Neural progenitor cell (in vitro differentiated cells): ENCODE data around the gene GSE1. TPM values are rescaled to one million over a fixed set of nuclear protein-coding genes. Genes with fewer than 3 reads are reported as not detected.

Experiments
- DNase-seq: peaks from one replicate; pipeline ENCODE4 v3.0.0-alpha.2; 2016; ENCODE audit warnings: low spot score
- H2AFZ ChIP-seq: fragments of 200-600 bp; sonication (generic); replicated peaks from 2 replicates; pipeline ENCODE4 v1.6.1; 2016; ENCODE audit warnings: antibody characterized with exemption
- H3F3A ChIP-seq: fragments of 200-600 bp; sonication (generic); 2 replicates; pipeline ENCODE4 v1.6.1; 2016; ENCODE audit warnings: antibody characterized with exemption, low read depth
- H3K27ac ChIP-seq: fragments of 200-600 bp; sonication (generic); 2 replicates; pipeline ENCODE4 v1.5.1; 2016; ENCODE audit warnings: mild to moderate bottlenecking
- H3K27me3 ChIP-seq: fragments of 200-600 bp; sonication (generic); 2 replicates; pipeline ENCODE4 v1.6.1; 2016; ENCODE audit warnings: mild to moderate bottlenecking, moderate library complexity
- H3K36me3 ChIP-seq: fragments of 200-600 bp; sonication (generic); 2 replicates; pipeline ENCODE4 v1.5.1; 2016
- H3K4me1 ChIP-seq: fragments of 200-600 bp; sonication (generic); 2 replicates; pipeline ENCODE4 v1.6.1; 2016; ENCODE audit warnings: mixed run types
- H3K4me2 ChIP-seq: fragments of 200-600 bp; sonication (generic); 2 replicates; pipeline ENCODE4 v1.6.1; 2016
- H3K4me3 ChIP-seq: fragments of 200-600 bp; sonication (generic); 2 replicates; pipeline ENCODE4 v1.5.1; 2016
- H3K79me2 ChIP-seq: fragments of 200-600 bp; sonication (generic); 2 replicates; pipeline ENCODE4 v1.6.1; 2016; ENCODE audit warnings: low read depth
- H3K9ac ChIP-seq: fragments of 200-600 bp; sonication (generic); 2 replicates; pipeline ENCODE4 v1.6.1; 2016
- H3K9me3 ChIP-seq: fragments of 200-600 bp; sonication (generic); 2 replicates; pipeline ENCODE4 v1.5.1; 2016; ENCODE audit warnings: low read depth
- H4K20me1 ChIP-seq: fragments of 200-600 bp; sonication (generic); 2 replicates; pipeline ENCODE4 v1.6.1; 2016; ENCODE audit warnings: low read depth
- H3K27ac Mint-ChIP-seq: 3 replicates; pipeline ENCODE4 v1.8.0; 2021; ENCODE audit warnings: mixed read lengths
- H3K27me3 Mint-ChIP-seq: 2 replicates; pipeline ENCODE4 v1.8.0; 2022; ENCODE audit warnings: low read depth, mild to moderate bottlenecking, inconsistent platforms, moderate library complexity, mixed read lengths; ENCODE audit not compliant: insufficient read depth
- H3K36me3 Mint-ChIP-seq: 3 replicates; pipeline ENCODE4 v1.8.0; 2021; ENCODE audit warnings: mixed read lengths
- H3K4me1 Mint-ChIP-seq: 3 replicates; pipeline ENCODE4 v1.8.0; 2021; ENCODE audit warnings: mixed read lengths
- H3K4me3 Mint-ChIP-seq: 3 replicates; pipeline ENCODE4 v1.8.0; 2021; ENCODE audit warnings: mild to moderate bottlenecking, moderate library complexity, mixed read lengths
- H3K9me3 Mint-ChIP-seq: 3 replicates; pipeline ENCODE4 v1.8.0; 2020; ENCODE audit warnings: mixed read lengths
- CTCF ChIP-seq: fragments of 200-600 bp; sonication (generic); IDR thresholded peaks from 2 replicates; pipeline ENCODE4 v1.5.1; 2017; ENCODE audit warnings: antibody characterized with exemption, mild to moderate bottlenecking
- EZH2 ChIP-seq: fragments of 200-600 bp; sonication (generic); IDR thresholded peaks from 2 replicates; pipeline ENCODE4 v1.6.1; 2017; ENCODE audit warnings: antibody characterized with exemption, mild to moderate bottlenecking, moderate library complexity
- EZH2phosphoT487 ChIP-seq: fragments of 200-600 bp; sonication (generic); IDR thresholded peaks from 2 replicates; pipeline ENCODE4 v1.6.1; 2017; ENCODE audit warnings: antibody characterized with exemption
- total RNA-seq: library from RNA; depleted of rRNA; stranded (reverse); fragments of >200 nt; gene quantifications from 2 replicates; pipeline ENCODE4 v1.2.3, GENCODE V29; 2015; ENCODE audit warnings: low replicate concordance

The GSE1 gene
- total RNA-seq, 1 donor from 2014 or later = 7.7 TPM

- Mint-ChIP-seq H3K27ac (no peak overlapping the region), H3K27me3 (peaks cover 21% of the 10 kb centered on the region), H3K4me1 (peaks cover 61% of the 10 kb centered on the region), H3K36me3 (no peaks in the 10 kb centered on the region), H3K4me3 (peak overlapping the region; percentile 41), H3K9me3 (no peaks in the 10 kb centered on the region)
- Histone ChIP-seq H3K9ac (no peak overlapping the region), H2AFZ (no peak overlapping the region), H3K9me3 (no peaks in the 10 kb centered on the region), H3K79me2 (no peaks in the 10 kb centered on the region), H3K27ac (no peak overlapping the region), H3F3A (peaks cover 72% of the 10 kb centered on the region), H3K4me2 (no peak overlapping the region), H4K20me1 (peaks cover 24% of the 10 kb centered on the region), H3K4me3 (no peak overlapping the region), H3K4me1 (peaks cover 33% of the 10 kb centered on the region), H3K36me3 (no peaks in the 10 kb centered on the region), H3K27me3 (peaks cover 18% of the 10 kb centered on the region)
- no peak for DNase-seq
- no peak for TF ChIP-seq CTCF
- TF ChIP-seq EZH2phosphoT487 = no peak
- no peak for TF ChIP-seq EZH2
Observed at GRCh38 chr16:85608515-85608885, 4.6 kb upstream of the GSE1 start.

GRCh38 chr16:85608887-85609286, 4.2 kb upstream of the GSE1 start:
- Histone ChIP-seq H3K4me3 (no peak overlapping the region), H3F3A (peaks cover 74% of the 10 kb centered on the region), H2AFZ (no peak overlapping the region), H3K27ac (no peak overlapping the region), H3K9ac (no peak overlapping the region), H3K27me3 (peaks cover 18% of the 10 kb centered on the region), H3K9me3 (no peaks in the 10 kb centered on the region), H3K79me2 (no peaks in the 10 kb centered on the region), H3K36me3 (no peaks in the 10 kb centered on the region), H3K4me1 (peaks cover 33% of the 10 kb centered on the region), H3K4me2 (no peak overlapping the region), H4K20me1 (peaks cover 26% of the 10 kb centered on the region)
- DNase-seq = no peak
- Mint-ChIP-seq H3K27me3 (peaks cover 21% of the 10 kb centered on the region), H3K4me1 (peaks cover 60% of the 10 kb centered on the region), H3K36me3 (no peaks in the 10 kb centered on the region), H3K9me3 (no peaks in the 10 kb centered on the region), H3K27ac (no peak overlapping the region), H3K4me3 (peak overlapping the region; percentile 41)
- TF ChIP-seq EZH2 = no peak
- TF ChIP-seq EZH2phosphoT487 = no peak
- no peak for TF ChIP-seq CTCF

GRCh38 chr16:85609539-85609938, 3.6 kb upstream of the GSE1 start:
- no peak overlapping the region for H3K4me2 ChIP-seq
- H3K9me3 ChIP-seq = no peaks in the 10 kb centered on the region
- H2AFZ ChIP-seq = no peak overlapping the region
- peaks cover 17% of the 10 kb centered on the region for H3K27me3 Mint-ChIP-seq
- TF ChIP-seq EZH2 = no peak
- TF ChIP-seq CTCF = no peak
- no peak for TF ChIP-seq EZH2phosphoT487
- H3K36me3 ChIP-seq = no peaks in the 10 kb centered on the region
- peaks cover 75% of the 10 kb centered on the region for H3F3A ChIP-seq
- no peaks in the 10 kb centered on the region for H3K9me3 Mint-ChIP-seq
- H3K4me1 Mint-ChIP-seq = peaks cover 54% of the 10 kb centered on the region
- no peaks in the 10 kb centered on the region for H3K36me3 Mint-ChIP-seq
- H3K9ac ChIP-seq = no peak overlapping the region
- H3K4me3 ChIP-seq = no peak overlapping the region
- no peaks in the 10 kb centered on the region for H3K79me2 ChIP-seq
- peaks cover 18% of the 10 kb centered on the region for H3K27me3 ChIP-seq
- H4K20me1 ChIP-seq = peaks cover 33% of the 10 kb centered on the region
- no peak for DNase-seq
- H3K4me3 Mint-ChIP-seq = peak overlapping the region; percentile 55
- peaks cover 33% of the 10 kb centered on the region for H3K4me1 ChIP-seq
- H3K27ac ChIP-seq = no peak overlapping the region
- no peak overlapping the region for H3K27ac Mint-ChIP-seq
